Fibroblast of pulmonary artery (primary cell): ENCODE data around the gene SMYD2.

ENCODE experiments used
- DNase-seq: peaks from one replicate; pipeline ENCODE4 v3.0.0-alpha.2; 2010; ENCODE audit warnings: low read depth
- H3K4me3 ChIP-seq: replicated peaks from 2 replicates; pipeline ENCODE4 v1.5.1; 2011; ENCODE audit warnings: low read depth, mild to moderate bottlenecking, control low read depth, low read length, moderate library complexity
- CTCF ChIP-seq: IDR thresholded peaks from 2 replicates; pipeline ENCODE4 v1.5.1; 2011; ENCODE audit warnings: mild to moderate bottlenecking, control low read depth, low read length, inconsistent platforms; ENCODE audit errors: missing control alignments

The SMYD2 gene

GRCh38 chr1:214385428-214385827 is 104.5 kb downstream of the SMYD2 start:
- TF ChIP-seq CTCF = no peak

GRCh38 chr1:214386333-214386732 is 105.4 kb downstream of the SMYD2 start:
- TF ChIP-seq CTCF = no peak
- DNase-seq = no peak
- no peak overlapping the region for H3K4me3 ChIP-seq

More at GRCh38 chr1:214385428-214385827, 104.5 kb downstream of the SMYD2 start:
- no peak overlapping the region for H3K4me3 ChIP-seq
- DNase-seq = no peak
